GM13976 (cell line): ENCODE data around the gene ALDH7A1.
"Not testable (repeated sequence)": the region's sequence is repeated elsewhere in the genome, so short reads cannot be mapped to it uniquely, and the experiment has no call there.

ENCODE experiments used
- DNase-seq: peaks from one replicate; pipeline ENCODE4 v3.0.0; 2012; ENCODE audit warnings: low spot score
- in situ Hi-C: fragments of 300-500 bp; cut with MboI; formaldehyde crosslinking; loops from one replicate; pipeline ENCODE4 v1.12.0; 2022; ENCODE audit warnings: low sequenced_read_pairs, mixed read lengths, inconsistent platforms; ENCODE audit not compliant: unreplicated experiment
- TF ChIP-seq, protein P1 (sequence below): IDR thresholded peaks from 2 replicates; pipeline ENCODE4 v1.5.1; 2012; ENCODE audit warnings: borderline replicate concordance, mild to moderate bottlenecking; ENCODE audit not compliant: insufficient read depth; ENCODE audit errors: extremely low read depth, missing control alignments, control extremely low read depth

ALDH7A1 gene

DNA sequence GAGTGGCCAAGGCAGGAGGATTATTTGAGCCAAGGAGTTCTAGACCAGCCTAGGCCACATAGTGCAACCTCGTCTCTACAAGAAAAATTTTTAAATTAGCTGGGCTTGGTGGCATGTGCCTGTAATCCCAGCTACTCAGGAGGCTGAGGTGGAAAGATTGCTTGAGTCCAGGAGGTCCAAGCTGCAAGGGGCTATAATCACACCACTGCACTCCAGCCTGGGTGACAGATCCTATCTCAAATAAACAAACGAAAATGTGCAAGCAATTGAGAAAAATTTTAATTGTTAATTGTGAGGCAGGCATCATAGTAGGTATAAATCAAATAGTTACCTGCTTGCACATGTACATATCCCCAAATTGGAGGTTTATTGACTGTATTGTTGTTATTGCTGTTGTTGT is 15.3 kb downstream of the ALDH7A1 start:
- in situ Hi-C loops: no loop called here
- no peak for DNase-seq
- TF ChIP-seq, protein P1, sequence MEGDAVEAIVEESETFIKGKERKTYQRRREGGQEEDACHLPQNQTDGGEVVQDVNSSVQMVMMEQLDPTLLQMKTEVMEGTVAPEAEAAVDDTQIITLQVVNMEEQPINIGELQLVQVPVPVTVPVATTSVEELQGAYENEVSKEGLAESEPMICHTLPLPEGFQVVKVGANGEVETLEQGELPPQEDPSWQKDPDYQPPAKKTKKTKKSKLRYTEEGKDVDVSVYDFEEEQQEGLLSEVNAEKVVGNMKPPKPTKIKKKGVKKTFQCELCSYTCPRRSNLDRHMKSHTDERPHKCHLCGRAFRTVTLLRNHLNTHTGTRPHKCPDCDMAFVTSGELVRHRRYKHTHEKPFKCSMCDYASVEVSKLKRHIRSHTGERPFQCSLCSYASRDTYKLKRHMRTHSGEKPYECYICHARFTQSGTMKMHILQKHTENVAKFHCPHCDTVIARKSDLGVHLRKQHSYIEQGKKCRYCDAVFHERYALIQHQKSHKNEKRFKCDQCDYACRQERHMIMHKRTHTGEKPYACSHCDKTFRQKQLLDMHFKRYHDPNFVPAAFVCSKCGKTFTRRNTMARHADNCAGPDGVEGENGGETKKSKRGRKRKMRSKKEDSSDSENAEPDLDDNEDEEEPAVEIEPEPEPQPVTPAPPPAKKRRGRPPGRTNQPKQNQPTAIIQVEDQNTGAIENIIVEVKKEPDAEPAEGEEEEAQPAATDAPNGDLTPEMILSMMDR: no peak

DNA sequence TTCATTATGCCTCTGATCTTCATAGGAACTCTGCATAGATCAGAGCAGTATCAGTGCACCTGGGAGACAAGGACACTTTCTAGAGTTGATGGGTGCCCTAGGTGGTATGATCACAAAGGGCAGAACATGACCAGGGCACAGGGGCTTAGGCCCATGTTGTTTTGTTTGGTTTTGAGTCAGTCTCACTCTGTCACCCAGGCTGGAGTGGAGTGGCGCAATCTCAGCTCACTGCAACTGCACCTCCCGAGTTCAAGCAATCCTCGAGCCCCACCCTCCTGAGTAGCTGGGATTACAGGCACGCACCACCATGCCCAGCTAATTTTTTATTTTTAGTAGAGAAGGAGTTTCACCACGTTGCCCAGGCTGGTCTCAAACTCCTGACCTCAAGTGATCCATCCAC is 17.6 kb downstream of the ALDH7A1 start:
- in situ Hi-C loops: no loop called here
- no peak for DNase-seq
- TF ChIP-seq, protein P1: no peak

DNA sequence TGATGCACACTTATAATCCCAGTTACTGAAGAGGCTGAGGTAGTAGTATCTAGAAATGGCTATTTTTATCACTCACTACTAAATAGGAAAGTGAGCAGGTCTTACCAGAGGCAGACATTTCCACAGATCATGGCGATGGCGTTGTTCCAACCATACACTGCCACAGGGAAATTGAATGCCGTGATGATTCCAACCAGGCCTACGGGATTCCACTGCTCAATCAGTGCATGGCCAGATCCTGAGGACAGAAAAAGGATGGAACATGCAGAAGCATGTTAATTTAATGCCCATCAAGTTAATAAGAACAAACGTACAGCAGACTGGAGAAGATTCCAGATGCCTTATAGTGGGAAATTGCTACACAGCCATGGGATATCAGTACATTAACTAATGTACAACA is 18.0 kb downstream of the ALDH7A1 start:
- in situ Hi-C loops: no loop called here
- TF ChIP-seq, protein P1: no peak
- no peak for DNase-seq

DNA sequence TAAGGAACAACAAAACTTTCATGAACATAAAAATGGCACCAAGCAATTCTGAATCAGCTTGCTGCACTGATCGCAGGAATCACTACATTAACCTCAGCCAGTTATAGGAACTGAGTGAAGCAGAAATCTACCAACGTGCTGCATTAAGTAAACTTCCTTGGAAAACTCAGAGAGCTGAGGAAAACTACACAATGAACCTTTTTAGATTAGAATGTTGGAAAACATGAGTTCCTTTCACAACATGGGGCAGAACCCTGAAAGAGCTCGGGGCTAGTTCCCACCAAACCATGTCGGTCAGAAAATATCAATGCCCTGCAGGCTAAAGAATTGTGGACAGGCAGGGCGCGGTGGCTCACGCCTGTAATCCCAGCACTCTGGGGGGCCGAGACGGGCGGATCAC is 19.4 kb downstream of the ALDH7A1 start:
- no peak for DNase-seq
- in situ Hi-C loops: no loop called here
- TF ChIP-seq, protein P1: no peak

DNA sequence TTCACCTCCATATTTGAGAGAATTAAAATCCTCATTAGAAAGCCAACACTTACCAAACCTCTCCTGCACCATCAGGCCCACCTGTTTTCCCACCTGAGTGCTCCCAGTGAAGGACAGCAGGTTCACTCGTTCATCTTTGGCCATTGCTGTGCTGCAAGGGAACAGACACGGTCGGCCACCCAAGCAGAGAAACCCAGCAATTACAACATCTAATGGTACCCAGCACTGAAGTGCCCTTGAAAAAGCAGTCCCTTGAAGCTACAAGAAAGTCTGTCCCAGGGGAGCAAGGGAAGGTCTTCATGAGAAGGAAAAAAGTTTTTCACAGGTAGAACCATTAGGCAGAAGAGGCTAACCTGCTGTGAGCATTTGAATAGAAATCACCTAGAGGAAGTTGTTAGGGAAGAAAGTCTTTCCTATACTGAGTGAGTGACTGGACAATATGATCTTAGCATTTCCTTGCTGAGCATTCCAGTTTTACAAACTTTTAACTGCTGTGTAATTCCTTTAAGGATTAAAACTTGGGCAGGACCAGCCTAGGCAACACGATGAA is 26.7 kb downstream of the ALDH7A1 start:
- in situ Hi-C loops: no loop called here
- TF ChIP-seq, protein P1: no peak
- DNase-seq: no peak

DNA sequence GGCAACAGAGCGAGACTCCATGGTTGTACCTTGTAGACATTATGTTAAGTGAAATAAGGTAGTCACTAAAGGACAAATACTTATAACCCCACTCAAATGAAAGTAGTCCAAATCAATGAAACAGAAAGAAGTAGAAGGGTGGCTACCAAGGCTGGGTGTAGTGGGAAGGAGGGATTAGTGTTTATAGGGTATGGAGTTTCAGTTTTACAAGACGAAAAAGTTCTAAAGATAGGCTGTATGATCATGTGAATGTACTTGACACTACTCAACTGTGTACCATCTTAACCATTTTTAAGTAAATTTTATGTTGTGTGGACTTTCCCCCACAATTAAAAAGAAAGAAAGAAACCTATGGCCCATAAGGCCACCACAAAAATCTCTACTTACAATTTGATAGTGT is 32.2 kb downstream of the ALDH7A1 start:
- TF ChIP-seq, protein P1: no peak
- in situ Hi-C loops: no loop called here
- DNase-seq: no peak

DNA sequence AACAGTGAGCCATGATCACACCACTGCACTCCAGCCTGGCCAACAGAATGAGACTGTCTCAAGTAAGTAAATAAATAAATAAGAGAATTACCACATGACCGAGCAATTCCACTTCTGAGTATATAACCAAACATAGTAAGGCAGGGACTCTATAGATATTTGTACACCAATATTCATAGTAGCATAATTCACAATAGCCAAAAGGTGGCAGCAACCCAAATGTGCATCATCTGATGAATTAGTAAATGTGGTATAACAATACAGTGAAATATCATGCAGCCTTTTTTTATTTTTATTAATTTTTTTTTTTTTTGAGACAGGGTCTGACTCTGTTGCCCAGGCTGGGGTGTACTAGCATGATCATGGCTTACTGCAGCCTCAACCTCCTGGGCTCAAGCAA is 33.1 kb downstream of the ALDH7A1 start:
- TF ChIP-seq, protein P1: no peak
- in situ Hi-C loops: no loop called here
- no peak for DNase-seq

DNA sequence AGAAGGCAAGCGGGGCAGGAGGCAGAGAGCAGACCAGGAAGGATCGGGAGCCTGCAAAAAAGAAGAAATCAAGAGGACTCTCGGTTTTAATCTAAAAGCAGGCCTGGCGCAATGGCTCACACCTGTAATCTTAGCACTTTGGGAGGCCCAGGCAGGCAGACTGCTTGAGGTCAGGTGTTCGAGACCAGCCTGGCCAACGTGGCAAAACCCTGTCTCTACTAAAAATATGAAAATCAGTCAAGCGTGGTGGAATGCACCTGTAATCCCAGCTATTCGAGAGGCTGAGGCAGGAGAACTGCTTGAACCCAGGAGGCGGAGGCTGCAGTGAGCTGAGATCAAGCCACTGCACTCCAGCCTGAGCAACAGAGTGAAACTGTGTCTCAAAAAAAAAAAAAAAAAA is 39.9 kb downstream of the ALDH7A1 start:
- in situ Hi-C loops, DNase-seq: not testable (repeated sequence)
